Loucy (cell line): ENCODE data around the gene SNAPC1.

ENCODE experiments used
- H2AFZ ChIP-seq: fragments of 200-600 bp; sonication (generic); 2 replicates; pipeline ENCODE4 v1.6.0; 2016; ENCODE audit warnings: antibody characterized with exemption, mild to moderate bottlenecking, low read length, moderate library complexity
- H3F3A ChIP-seq: fragments of 200-600 bp; 2 replicates; pipeline ENCODE4 v1.6.0; 2016; ENCODE audit warnings: antibody characterized with exemption, low read depth, mild to moderate bottlenecking
- H3K27me3 ChIP-seq: fragments of 200-600 bp; sonication (generic); 2 replicates; pipeline ENCODE4 v1.6.1; 2014; ENCODE audit warnings: low read length, mild to moderate bottlenecking; ENCODE audit not compliant: insufficient read depth, poor library complexity, severe bottlenecking
- H3K36me3 ChIP-seq: fragments of 200-600 bp; sonication (generic); 2 replicates; pipeline ENCODE4 v1.6.1; 2016; ENCODE audit warnings: low read length; ENCODE audit not compliant: insufficient read depth
- H3K4me1 ChIP-seq: fragments of 200-600 bp; sonication (generic); 2 replicates; pipeline ENCODE4 v1.5.1; 2014; ENCODE audit warnings: low read length, mild to moderate bottlenecking; ENCODE audit not compliant: insufficient read depth, poor library complexity, severe bottlenecking
- H3K4me2 ChIP-seq: fragments of 200-600 bp; sonication (generic); 2 replicates; pipeline ENCODE4 v1.6.0; 2014; ENCODE audit warnings: antibody characterized with exemption, low read length, low read depth, mild to moderate bottlenecking; ENCODE audit not compliant: poor library complexity, severe bottlenecking
- H3K4me3 ChIP-seq: fragments of 200-600 bp; sonication (generic); 2 replicates; pipeline ENCODE4 v1.5.1; 2014; ENCODE audit warnings: low read length, mild to moderate bottlenecking, mixed read lengths; ENCODE audit not compliant: poor library complexity, severe bottlenecking
- H3K79me2 ChIP-seq: fragments of 200-600 bp; sonication (generic); 2 replicates; pipeline ENCODE4 v1.6.1; 2014; ENCODE audit warnings: low read length; ENCODE audit not compliant: insufficient read depth
- H3K9ac ChIP-seq: fragments of 200-600 bp; sonication (generic); 2 replicates; pipeline ENCODE4 v1.6.0; 2014; ENCODE audit warnings: mild to moderate bottlenecking, low read depth, low read length, moderate library complexity; ENCODE audit not compliant: poor library complexity, severe bottlenecking
- H3K9me2 ChIP-seq: fragments of 200-600 bp; sonication (generic); replicated peaks from 2 replicates; pipeline ENCODE4 v1.6.1; 2016; ENCODE audit warnings: low read depth, low read length, mixed read lengths
- H3K9me3 ChIP-seq: fragments of 200-600 bp; sonication (generic); 2 replicates; pipeline ENCODE4 v1.6.1; 2014; ENCODE audit warnings: mild to moderate bottlenecking, antibody characterized with exemption, low read length, low read depth; ENCODE audit not compliant: insufficient read depth
- H4K20me1 ChIP-seq: fragments of 200-600 bp; sonication (generic); 2 replicates; pipeline ENCODE4 v1.6.0; 2014; ENCODE audit warnings: antibody characterized with exemption, low read length, mild to moderate bottlenecking; ENCODE audit not compliant: insufficient read depth, poor library complexity, severe bottlenecking
- CTCF ChIP-seq: fragments of 200-600 bp; sonication (generic); conservative IDR thresholded peaks from 2 replicates; pipeline ENCODE4 v1.5.1; 2014; ENCODE audit warnings: mild to moderate bottlenecking, antibody characterized with exemption, low read length
- EZH2phosphoT487 ChIP-seq: fragments of 200-600 bp; IDR thresholded peaks from 2 replicates; pipeline ENCODE4 v1.6.1; 2018; ENCODE audit warnings: antibody characterized with exemption, mild to moderate bottlenecking, moderate library complexity, borderline replicate concordance

Gene SNAPC1

GRCh38 chr14:61730756-61731373, 31.4 kb upstream of the SNAPC1 start:
- no peak overlapping the region for H3K9ac ChIP-seq
- no peaks in the 10 kb centered on the region; the same call in 1 of the 2 replicates for H3F3A ChIP-seq
- H3K9me2 ChIP-seq, result no peaks in the 10 kb centered on the region
- no peak overlapping the region for H3K4me2 ChIP-seq
- H3K27me3 ChIP-seq, result no peaks in the 10 kb centered on the region
- H3K4me3 ChIP-seq, result no peak overlapping the region
- peak; percentile 73 for TF ChIP-seq CTCF
- TF ChIP-seq EZH2phosphoT487, result no peak
- no peaks in the 10 kb centered on the region for H3K4me1 ChIP-seq
- H4K20me1 ChIP-seq, result peaks cover 41% of the 10 kb centered on the region
- no peaks in the 10 kb centered on the region for H3K9me3 ChIP-seq
- H2AFZ ChIP-seq, result no peak overlapping the region
- H3K36me3 ChIP-seq, result peaks cover 98% of the 10 kb centered on the region
- peaks cover 40% of the 10 kb centered on the region for H3K79me2 ChIP-seq

GRCh38 chr14:61733972-61734371, 28.2 kb upstream of the SNAPC1 start:
- Histone ChIP-seq H3K4me2 (no peak overlapping the region), H3K9me2 (no peaks in the 10 kb centered on the region), H3K36me3 (peaks cover 96% of the 10 kb centered on the region), H3K79me2 (peaks cover 33% of the 10 kb centered on the region), H3K9ac (no peak overlapping the region), H3K9me3 (no peaks in the 10 kb centered on the region), H3K27me3 (no peaks in the 10 kb centered on the region), H3F3A (no peaks in the 10 kb centered on the region; the same call in 1 of the 2 replicates), H3K4me1 (no peaks in the 10 kb centered on the region), H2AFZ (no peak overlapping the region), H4K20me1 (peaks cover 28% of the 10 kb centered on the region), H3K4me3 (no peak overlapping the region)
- no peak for TF ChIP-seq CTCF

- Histone ChIP-seq H3K4me1 (no peaks in the 10 kb centered on the region), H2AFZ (no peak overlapping the region), H3K27me3 (no peaks in the 10 kb centered on the region), H3K79me2 (peaks cover 35% of the 10 kb centered on the region; the same call in 1 of the 2 replicates), H3K36me3 (peaks cover 94% of the 10 kb centered on the region), H3K4me3 (no peak overlapping the region), H3K9me2 (no peaks in the 10 kb centered on the region), H4K20me1 (peaks cover 22% of the 10 kb centered on the region), H3K9me3 (no peaks in the 10 kb centered on the region), H3K9ac (no peak overlapping the region), H3F3A (no peaks in the 10 kb centered on the region), H3K4me2 (no peak overlapping the region)
- TF ChIP-seq CTCF, result no peak
- TF ChIP-seq EZH2phosphoT487, result no peak
Observed at GRCh38 chr14:61736751-61737150, 25.5 kb upstream of the SNAPC1 start.
